Neural progenitor cell (in vitro differentiated cells): Measurements from ENCODE around the gene CHPF2. TPM values are rescaled to one million over a fixed set of nuclear protein-coding genes. Genes with fewer than 3 reads are reported as not detected.

Experiments used
- DNase-seq: peaks from one replicate; pipeline ENCODE4 v3.0.0-alpha.2; 2016; ENCODE audit warnings: low spot score
- H2AFZ ChIP-seq: fragments of 200-600 bp; sonication (generic); replicated peaks from 2 replicates; pipeline ENCODE4 v1.6.1; 2016; ENCODE audit warnings: antibody characterized with exemption
- H3F3A ChIP-seq: fragments of 200-600 bp; sonication (generic); 2 replicates; pipeline ENCODE4 v1.6.1; 2016; ENCODE audit warnings: antibody characterized with exemption, low read depth
- H3K27ac ChIP-seq: fragments of 200-600 bp; sonication (generic); 2 replicates; pipeline ENCODE4 v1.5.1; 2016; ENCODE audit warnings: mild to moderate bottlenecking
- H3K27me3 ChIP-seq: fragments of 200-600 bp; sonication (generic); 2 replicates; pipeline ENCODE4 v1.6.1; 2016; ENCODE audit warnings: mild to moderate bottlenecking, moderate library complexity
- H3K36me3 ChIP-seq: fragments of 200-600 bp; sonication (generic); 2 replicates; pipeline ENCODE4 v1.5.1; 2016
- H3K4me1 ChIP-seq: fragments of 200-600 bp; sonication (generic); 2 replicates; pipeline ENCODE4 v1.6.1; 2016; ENCODE audit warnings: mixed run types
- H3K4me2 ChIP-seq: fragments of 200-600 bp; sonication (generic); 2 replicates; pipeline ENCODE4 v1.6.1; 2016
- H3K4me3 ChIP-seq: fragments of 200-600 bp; sonication (generic); 2 replicates; pipeline ENCODE4 v1.5.1; 2016
- H3K79me2 ChIP-seq: fragments of 200-600 bp; sonication (generic); 2 replicates; pipeline ENCODE4 v1.6.1; 2016; ENCODE audit warnings: low read depth
- H3K9ac ChIP-seq: fragments of 200-600 bp; sonication (generic); 2 replicates; pipeline ENCODE4 v1.6.1; 2016
- H3K9me3 ChIP-seq: fragments of 200-600 bp; sonication (generic); 2 replicates; pipeline ENCODE4 v1.5.1; 2016; ENCODE audit warnings: low read depth
- H4K20me1 ChIP-seq: fragments of 200-600 bp; sonication (generic); 2 replicates; pipeline ENCODE4 v1.6.1; 2016; ENCODE audit warnings: low read depth
- H3K27ac Mint-ChIP-seq: 3 replicates; pipeline ENCODE4 v1.8.0; 2021; ENCODE audit warnings: mixed read lengths
- H3K27me3 Mint-ChIP-seq: 2 replicates; pipeline ENCODE4 v1.8.0; 2022; ENCODE audit warnings: low read depth, mild to moderate bottlenecking, inconsistent platforms, moderate library complexity, mixed read lengths; ENCODE audit not compliant: insufficient read depth
- H3K36me3 Mint-ChIP-seq: 3 replicates; pipeline ENCODE4 v1.8.0; 2021; ENCODE audit warnings: mixed read lengths
- H3K4me1 Mint-ChIP-seq: 3 replicates; pipeline ENCODE4 v1.8.0; 2021; ENCODE audit warnings: mixed read lengths
- H3K4me3 Mint-ChIP-seq: 3 replicates; pipeline ENCODE4 v1.8.0; 2021; ENCODE audit warnings: mild to moderate bottlenecking, moderate library complexity, mixed read lengths
- H3K9me3 Mint-ChIP-seq: 3 replicates; pipeline ENCODE4 v1.8.0; 2020; ENCODE audit warnings: mixed read lengths
- CTCF ChIP-seq: fragments of 200-600 bp; sonication (generic); IDR thresholded peaks from 2 replicates; pipeline ENCODE4 v1.5.1; 2017; ENCODE audit warnings: antibody characterized with exemption, mild to moderate bottlenecking
- EZH2 ChIP-seq: fragments of 200-600 bp; sonication (generic); IDR thresholded peaks from 2 replicates; pipeline ENCODE4 v1.6.1; 2017; ENCODE audit warnings: antibody characterized with exemption, mild to moderate bottlenecking, moderate library complexity
- EZH2phosphoT487 ChIP-seq: fragments of 200-600 bp; sonication (generic); IDR thresholded peaks from 2 replicates; pipeline ENCODE4 v1.6.1; 2017; ENCODE audit warnings: antibody characterized with exemption
- total RNA-seq: library from RNA; depleted of rRNA; stranded (reverse); fragments of >200 nt; gene quantifications from 2 replicates; pipeline ENCODE4 v1.2.3, GENCODE V29; 2015; ENCODE audit warnings: low replicate concordance

The CHPF2 gene
- total RNA-seq, 1 donor from 2014 or later: 8.8 TPM

DNA sequence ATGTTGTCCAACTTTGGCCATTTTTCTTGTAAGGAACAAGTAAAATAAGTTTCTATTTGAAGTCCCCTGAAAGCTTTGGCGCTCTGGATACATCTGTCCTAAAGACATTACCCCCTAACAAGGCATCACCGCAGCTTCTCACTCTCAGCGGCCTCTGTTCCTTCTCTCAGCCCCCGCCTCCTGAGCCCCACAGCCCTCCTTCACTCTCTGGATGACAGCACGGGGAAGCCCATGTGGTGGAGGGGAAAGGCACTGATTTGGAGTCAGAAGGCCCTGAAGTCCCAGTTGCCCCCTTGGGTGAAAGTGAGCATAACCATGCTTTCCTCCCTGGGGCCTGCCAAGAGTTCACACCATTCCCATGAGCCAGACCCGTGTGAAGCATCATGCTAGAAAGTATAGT, 26.6 kb upstream of the CHPF2 start:
- no peak overlapping the region for H3K4me3 Mint-ChIP-seq
- H3K9me3 Mint-ChIP-seq: peaks cover 2% of the 10 kb centered on the region

DNA sequence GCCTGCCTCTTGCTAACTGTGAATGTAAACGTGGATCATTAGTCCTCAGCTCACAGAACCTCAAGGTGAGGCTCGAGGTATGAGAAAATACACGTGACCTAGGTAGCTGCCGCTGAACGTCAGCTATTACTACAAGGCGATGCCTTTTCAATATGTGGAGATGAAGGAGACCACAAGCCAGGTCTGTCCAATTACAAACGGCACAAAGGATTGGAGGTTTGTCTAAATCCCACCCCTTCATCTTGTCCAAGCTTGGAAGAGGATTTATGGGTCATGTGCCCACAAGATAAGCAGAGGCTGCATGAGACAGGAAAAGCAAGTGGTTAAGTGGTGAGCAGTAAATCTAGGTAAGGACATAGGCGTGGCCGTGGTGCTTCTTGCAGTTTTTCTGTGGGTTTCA, 25.4 kb upstream of the CHPF2 start:
- peaks cover 2% of the 10 kb centered on the region for H3K4me1 Mint-ChIP-seq
- Histone ChIP-seq H3K4me3 (no peak overlapping the region), H3K4me1 (peaks cover 18% of the 10 kb centered on the region), H3K79me2 (no peaks in the 10 kb centered on the region), H3F3A (peaks cover 15% of the 10 kb centered on the region), H2AFZ (no peak overlapping the region), H3K27me3 (peaks cover 18% of the 10 kb centered on the region), H3K9ac (no peak overlapping the region), H3K27ac (no peak overlapping the region), H4K20me1 (peaks cover 7% of the 10 kb centered on the region), H3K4me2 (no peak overlapping the region), H3K9me3 (no peaks in the 10 kb centered on the region), H3K36me3 (no peaks in the 10 kb centered on the region)
- no peak for DNase-seq
- no peak overlapping the region for H3K27ac Mint-ChIP-seq
- TF ChIP-seq CTCF (no peak), EZH2phosphoT487 (no peak), EZH2 (no peak)
- no peaks in the 10 kb centered on the region for H3K36me3 Mint-ChIP-seq
- H3K4me3 Mint-ChIP-seq: no peak overlapping the region
- peaks cover 4% of the 10 kb centered on the region for H3K27me3 Mint-ChIP-seq
- no peaks in the 10 kb centered on the region for H3K9me3 Mint-ChIP-seq

More for the DNA sequence above, 26.6 kb upstream of the CHPF2 start:
- Histone ChIP-seq H3K9me3 (no peaks in the 10 kb centered on the region), H3K4me3 (no peak overlapping the region), H4K20me1 (peaks cover 3% of the 10 kb centered on the region), H2AFZ (no peak overlapping the region), H3K27me3 (peaks cover 18% of the 10 kb centered on the region), H3K27ac (no peak overlapping the region), H3F3A (peaks cover 4% of the 10 kb centered on the region), H3K9ac (no peak overlapping the region), H3K4me2 (no peak overlapping the region), H3K4me1 (peaks cover 14% of the 10 kb centered on the region), H3K36me3 (no peaks in the 10 kb centered on the region), H3K79me2 (no peaks in the 10 kb centered on the region)
- Mint-ChIP-seq H3K4me1 (peaks cover 2% of the 10 kb centered on the region), H3K27me3 (peaks cover 6% of the 10 kb centered on the region), H3K36me3 (no peaks in the 10 kb centered on the region), H3K27ac (no peak overlapping the region)
- DNase-seq: no peak
- TF ChIP-seq CTCF (no peak), EZH2phosphoT487 (no peak), EZH2 (no peak)

- no peaks in the 10 kb centered on the region for H3K36me3 Mint-ChIP-seq
- peaks cover 4% of the 10 kb centered on the region for H3K27me3 Mint-ChIP-seq
- H2AFZ ChIP-seq: no peak overlapping the region
- peaks cover 16% of the 10 kb centered on the region for H3F3A ChIP-seq
- H3K4me3 Mint-ChIP-seq: no peak overlapping the region
- TF ChIP-seq CTCF (no peak), EZH2phosphoT487 (no peak), EZH2 (no peak)
- no peaks in the 10 kb centered on the region for H3K9me3 Mint-ChIP-seq
- H3K4me3 ChIP-seq: no peak overlapping the region
- no peaks in the 10 kb centered on the region for H3K79me2 ChIP-seq
- H3K27ac Mint-ChIP-seq: no peak overlapping the region
- peaks cover 18% of the 10 kb centered on the region for H3K4me1 ChIP-seq
- H3K36me3 ChIP-seq: no peaks in the 10 kb centered on the region
- no peak overlapping the region for H3K9ac ChIP-seq
- H3K9me3 ChIP-seq: no peaks in the 10 kb centered on the region
- H3K27ac ChIP-seq: no peak overlapping the region
- peaks cover 18% of the 10 kb centered on the region for H3K27me3 ChIP-seq
- peaks cover 2% of the 10 kb centered on the region for H3K4me1 Mint-ChIP-seq
- peaks cover 7% of the 10 kb centered on the region for H4K20me1 ChIP-seq
- no peak for DNase-seq
- no peak overlapping the region for H3K4me2 ChIP-seq
Observed at GRCh38 chr7:151207315-151207714, 25.0 kb upstream of the CHPF2 start.
